Measurements from ENCODE around the gene MEGF6. TPM values are rescaled to one million over a fixed set of nuclear protein-coding genes. Genes with fewer than 3 reads are reported as not detected.

MEGF6 gene
- total RNA-seq, 1 donor: 85.4 TPM

GRCh38 chr1:3632298-3632697 is 21.0 kb upstream of the MEGF6 start:
- Histone ChIP-seq H3K4me3 (ENCODE audit: insufficient read depth, low read length) (no peak overlapping the region), H3K4me2 (ENCODE audit: insufficient read depth, low read length) (no peak overlapping the region), H3K27me3 (ENCODE audit: insufficient read depth, low read length) (no peaks in the 10 kb centered on the region), H3K27ac (ENCODE audit: low read depth, low read length) (no peak overlapping the region), H3K4me1 (ENCODE audit: insufficient read depth, low read length) (no peaks in the 10 kb centered on the region), H3K9me3 (ENCODE audit: low read depth, low read length) (no peaks in the 10 kb centered on the region), H4K20me1 (ENCODE audit: insufficient read depth, low read length) (no peaks in the 10 kb centered on the region), H3K36me3 (ENCODE audit: insufficient read depth, low read length) (peaks cover 50% of the 10 kb centered on the region), H2AFZ (ENCODE audit: low read length) (no peak overlapping the region), H3K79me2 (ENCODE audit: insufficient read depth, low read length) (no peaks in the 10 kb centered on the region)
- TF ChIP-seq, protein P1, sequence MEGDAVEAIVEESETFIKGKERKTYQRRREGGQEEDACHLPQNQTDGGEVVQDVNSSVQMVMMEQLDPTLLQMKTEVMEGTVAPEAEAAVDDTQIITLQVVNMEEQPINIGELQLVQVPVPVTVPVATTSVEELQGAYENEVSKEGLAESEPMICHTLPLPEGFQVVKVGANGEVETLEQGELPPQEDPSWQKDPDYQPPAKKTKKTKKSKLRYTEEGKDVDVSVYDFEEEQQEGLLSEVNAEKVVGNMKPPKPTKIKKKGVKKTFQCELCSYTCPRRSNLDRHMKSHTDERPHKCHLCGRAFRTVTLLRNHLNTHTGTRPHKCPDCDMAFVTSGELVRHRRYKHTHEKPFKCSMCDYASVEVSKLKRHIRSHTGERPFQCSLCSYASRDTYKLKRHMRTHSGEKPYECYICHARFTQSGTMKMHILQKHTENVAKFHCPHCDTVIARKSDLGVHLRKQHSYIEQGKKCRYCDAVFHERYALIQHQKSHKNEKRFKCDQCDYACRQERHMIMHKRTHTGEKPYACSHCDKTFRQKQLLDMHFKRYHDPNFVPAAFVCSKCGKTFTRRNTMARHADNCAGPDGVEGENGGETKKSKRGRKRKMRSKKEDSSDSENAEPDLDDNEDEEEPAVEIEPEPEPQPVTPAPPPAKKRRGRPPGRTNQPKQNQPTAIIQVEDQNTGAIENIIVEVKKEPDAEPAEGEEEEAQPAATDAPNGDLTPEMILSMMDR (IDR thresholded peaks at IDR 0.05; ENCODE audit: extremely low read depth, low read depth, low read length): no peak
- DNase-seq (ENCODE audit: insufficient read length, low spot score, missing footprints): peak; percentile 89

- H2AFZ ChIP-seq (ENCODE audit: low read length): no peak overlapping the region
- no peak overlapping the region for H3K27ac ChIP-seq (ENCODE audit: low read depth, low read length)
- H3K4me3 ChIP-seq (ENCODE audit: insufficient read depth, low read length): no peak overlapping the region
- H3K4me1 ChIP-seq (ENCODE audit: insufficient read depth, low read length): no peaks in the 10 kb centered on the region
- no peak for DNase-seq (ENCODE audit: insufficient read length, low spot score, missing footprints)
- TF ChIP-seq, protein P1 (IDR thresholded peaks at IDR 0.05; ENCODE audit: extremely low read depth, low read depth, low read length): no peak
- H4K20me1 ChIP-seq (ENCODE audit: insufficient read depth, low read length): no peaks in the 10 kb centered on the region
- no peaks in the 10 kb centered on the region for H3K79me2 ChIP-seq (ENCODE audit: insufficient read depth, low read length)
- H3K4me2 ChIP-seq (ENCODE audit: insufficient read depth, low read length): no peak overlapping the region
- peaks cover 48% of the 10 kb centered on the region for H3K36me3 ChIP-seq (ENCODE audit: insufficient read depth, low read length)
- H3K27me3 ChIP-seq (ENCODE audit: insufficient read depth, low read length): no peaks in the 10 kb centered on the region
- no peaks in the 10 kb centered on the region for H3K9me3 ChIP-seq (ENCODE audit: low read depth, low read length)
Measured at GRCh38 chr1:3631320-3632260, 20.3 kb upstream of the MEGF6 start.

DNA sequence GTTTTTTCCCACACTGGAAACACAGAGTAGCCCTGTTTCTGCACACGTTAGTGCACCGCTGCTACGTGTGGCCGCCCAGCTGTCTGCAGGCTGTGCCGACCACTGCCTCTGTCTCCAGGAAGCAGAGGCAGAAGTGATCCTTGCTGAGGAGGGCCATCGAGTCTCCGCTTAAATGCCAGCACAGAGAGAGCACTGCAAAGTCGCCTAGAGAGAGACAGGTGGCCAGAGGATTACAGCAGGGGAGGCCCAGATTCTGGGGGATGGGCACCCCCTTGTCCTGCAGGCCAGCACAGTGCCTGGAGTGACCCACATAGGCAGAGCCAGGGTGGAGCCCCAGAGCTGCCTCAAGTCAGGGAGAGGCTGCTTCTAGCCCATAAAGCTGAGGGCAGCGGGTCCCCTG is 19.6 kb upstream of the MEGF6 start:
- Histone ChIP-seq H4K20me1 (ENCODE audit: insufficient read depth, low read length) (peaks cover 3% of the 10 kb centered on the region), H3K4me3 (ENCODE audit: insufficient read depth, low read length) (no peak overlapping the region), H3K4me2 (ENCODE audit: insufficient read depth, low read length) (no peak overlapping the region), H3K79me2 (ENCODE audit: insufficient read depth, low read length) (peaks cover 4% of the 10 kb centered on the region), H3K9me3 (ENCODE audit: low read depth, low read length) (no peaks in the 10 kb centered on the region), H3K27ac (ENCODE audit: low read depth, low read length) (no peak overlapping the region), H3K36me3 (ENCODE audit: insufficient read depth, low read length) (peaks cover 44% of the 10 kb centered on the region), H3K27me3 (ENCODE audit: insufficient read depth, low read length) (no peaks in the 10 kb centered on the region), H2AFZ (ENCODE audit: low read length) (no peak overlapping the region), H3K4me1 (ENCODE audit: insufficient read depth, low read length) (peaks cover 1% of the 10 kb centered on the region)
- peak; percentile 81 for DNase-seq (ENCODE audit: insufficient read length, low spot score, missing footprints)
- TF ChIP-seq, protein P1 (IDR thresholded peaks at IDR 0.05; ENCODE audit: extremely low read depth, low read depth, low read length): no peak

DNA sequence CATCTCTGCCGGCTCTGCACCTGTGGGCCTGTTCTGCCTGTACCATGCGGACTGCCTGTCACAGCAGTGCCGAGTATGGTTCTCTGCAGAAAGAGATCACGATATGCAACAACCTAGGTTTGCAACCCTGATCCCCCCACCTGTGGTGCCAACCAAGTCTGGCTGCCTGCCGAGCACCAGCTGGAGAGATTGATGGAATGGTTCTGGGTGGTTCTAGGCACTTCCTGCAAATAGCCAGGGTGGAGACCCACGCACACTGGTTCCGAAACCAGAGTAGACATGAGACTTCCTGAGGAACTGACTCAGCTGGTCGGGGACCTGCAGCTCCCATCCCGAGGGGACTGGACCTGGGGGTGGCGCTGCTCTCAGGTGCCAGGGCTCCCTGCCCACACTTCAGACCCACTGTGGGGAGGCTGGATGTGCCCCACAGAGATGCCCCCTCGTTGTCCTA is 18.9 kb upstream of the MEGF6 start:
- H3K4me2 ChIP-seq (ENCODE audit: insufficient read depth, low read length): no peak overlapping the region
- TF ChIP-seq, protein P1 (IDR thresholded peaks at IDR 0.05; ENCODE audit: extremely low read depth, low read depth, low read length): no peak
- peaks cover 5% of the 10 kb centered on the region for H4K20me1 ChIP-seq (ENCODE audit: insufficient read depth, low read length)
- H3K27ac ChIP-seq (ENCODE audit: low read depth, low read length): no peak overlapping the region
- H3K79me2 ChIP-seq (ENCODE audit: insufficient read depth, low read length): peaks cover 11% of the 10 kb centered on the region
- no peaks in the 10 kb centered on the region for H3K9me3 ChIP-seq (ENCODE audit: low read depth, low read length)
- DNase-seq (ENCODE audit: insufficient read length, low spot score, missing footprints): peak; percentile 46
- no peaks in the 10 kb centered on the region for H3K27me3 ChIP-seq (ENCODE audit: insufficient read depth, low read length)
- H3K4me1 ChIP-seq (ENCODE audit: insufficient read depth, low read length): peaks cover 5% of the 10 kb centered on the region
- no peak overlapping the region for H2AFZ ChIP-seq (ENCODE audit: low read length)
- no peak overlapping the region for H3K4me3 ChIP-seq (ENCODE audit: insufficient read depth, low read length)
- peaks cover 42% of the 10 kb centered on the region for H3K36me3 ChIP-seq (ENCODE audit: insufficient read depth, low read length)
